ENCODE results near the gene CIDEA.
"Not testable (repeated sequence)": the region's sequence is repeated elsewhere in the genome, so short reads cannot be mapped to it uniquely, and the experiment has no call there.

DNA sequence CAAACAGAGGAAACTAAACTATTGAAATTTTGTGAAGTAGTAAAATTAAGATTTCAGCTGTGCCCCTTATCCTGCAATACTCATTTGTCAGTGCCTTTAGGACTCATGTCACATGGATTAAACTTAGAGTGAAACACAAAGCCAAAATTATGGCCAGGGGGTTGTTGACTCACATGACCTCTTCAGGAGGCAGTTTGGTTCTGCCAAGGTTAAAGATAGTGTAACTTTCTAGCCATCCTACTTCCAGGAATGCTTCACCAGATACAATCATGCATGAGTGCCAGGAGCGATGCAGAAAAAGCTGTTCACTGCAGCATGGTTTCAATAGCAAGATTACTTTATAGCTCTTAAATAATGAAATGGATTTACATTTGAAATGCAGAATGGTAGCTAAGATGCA lies 41.9 kb upstream of the CIDEA start:
- not testable (repeated sequence) for TF ChIP-seq POLR2AphosphoS5 (IDR thresholded peaks at IDR 0.05); POLR2A (IDR thresholded peaks at IDR 0.05; ENCODE audit: low read depth)
